HG03442 (cell line): ENCODE results near the gene RNASEL.

Experiments used
- ATAC-seq: cut with Tn5 transposase; IDR thresholded peaks from one replicate; pipeline ENCODE4 v1.9.1; 2021; ENCODE audit warnings: mild to moderate bottlenecking, moderate library complexity; ENCODE audit not compliant: unreplicated experiment

RNASEL gene

GRCh38 chr1:182621906-182622305 lies 32.9 kb upstream of the RNASEL start:
- no peak for ATAC-seq

- ATAC-seq: no peak
These were observed 32.0 kb upstream of the RNASEL start for GRCh38 chr1:182620924-182621585.

GRCh38 chr1:182617734-182618351 lies 28.8 kb upstream of the RNASEL start:
- no peak for ATAC-seq

- no peak for ATAC-seq
These were observed 28.0 kb upstream of the RNASEL start for GRCh38 chr1:182617014-182617429.

GRCh38 chr1:182616130-182617013 lies 27.3 kb upstream of the RNASEL start:
- peak; percentile 69 for ATAC-seq

- ATAC-seq: peak; percentile 15
These were observed 26.5 kb upstream of the RNASEL start for GRCh38 chr1:182615468-182616129.

- ATAC-seq: peak; percentile 27
These were observed 25.9 kb upstream of the RNASEL start for GRCh38 chr1:182614796-182615454.

- no peak for ATAC-seq
These were observed 22.7 kb upstream of the RNASEL start for GRCh38 chr1:182611787-182612186.

DNA sequence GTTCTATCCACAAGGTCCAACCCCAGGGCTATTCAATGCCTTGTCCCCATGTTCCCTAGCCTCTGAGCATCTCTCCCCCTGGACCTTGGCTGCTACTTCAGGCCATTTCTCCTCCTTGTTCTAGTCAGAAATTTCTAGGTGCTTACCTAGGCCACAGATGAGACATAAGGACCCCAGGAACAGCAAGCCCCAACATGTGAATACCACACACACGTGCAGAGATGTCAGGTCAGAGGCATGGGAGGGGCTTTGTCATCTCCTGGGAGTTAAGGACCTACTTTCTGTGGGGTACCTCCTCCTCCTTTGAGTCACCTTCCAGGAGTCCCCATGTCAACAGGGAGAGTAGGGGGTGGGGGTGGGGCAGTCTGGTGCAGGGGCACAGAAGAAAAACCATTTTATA lies 22.3 kb upstream of the RNASEL start:
- no peak for ATAC-seq

- no peak for ATAC-seq
These were observed 21.6 kb upstream of the RNASEL start for GRCh38 chr1:182610606-182611194.

DNA sequence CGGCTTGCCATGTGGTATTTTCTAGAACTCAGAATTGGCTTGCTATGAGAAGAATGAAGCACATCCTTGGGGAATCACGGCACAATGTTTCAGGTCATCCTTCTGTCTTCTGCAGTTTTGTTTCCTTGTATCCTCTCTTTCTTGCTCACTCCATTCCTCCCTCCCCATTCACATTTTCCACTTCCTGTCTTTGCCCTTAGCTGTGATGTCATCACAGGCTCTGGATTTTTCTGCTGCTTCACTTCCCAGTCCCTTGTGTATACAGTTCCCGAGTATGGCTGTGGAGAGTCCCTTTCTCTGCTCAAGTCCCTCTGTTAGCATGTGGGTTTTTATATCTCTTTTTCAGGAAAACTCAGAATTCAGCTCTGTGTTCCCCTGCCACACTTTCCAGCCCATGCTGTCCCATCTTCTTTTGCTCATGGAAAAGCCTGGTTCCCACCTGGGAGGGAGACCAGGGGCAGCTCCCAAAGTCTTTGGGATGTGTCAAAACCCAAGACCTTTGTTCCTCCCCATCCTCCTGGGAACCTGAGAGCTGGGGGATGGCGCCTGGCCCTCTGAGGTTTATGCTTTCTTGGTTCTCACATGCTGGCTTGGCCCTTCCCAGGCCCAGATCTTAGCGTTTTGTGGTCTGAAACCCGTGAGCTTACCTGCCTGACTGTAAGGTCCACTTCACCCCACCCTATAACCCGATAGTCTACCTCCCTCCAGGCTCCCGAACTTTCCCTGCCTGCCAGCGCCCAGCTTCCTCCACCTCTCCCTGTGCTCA lies 20.0 kb upstream of the RNASEL start:
- no peak for ATAC-seq

GRCh38 chr1:182608236-182608635 lies 19.2 kb upstream of the RNASEL start:
- no peak for ATAC-seq

GRCh38 chr1:182607566-182607965 lies 18.5 kb upstream of the RNASEL start:
- ATAC-seq: no peak

- ATAC-seq: peak; percentile 73
These were observed 15.4 kb upstream of the RNASEL start, which contains the start of gene RGS16 for GRCh38 chr1:182604175-182605164. TSS of gene RGS16 (minus strand) at chr1:182604389. CDS start at chr1:182604259, 130 bp downstream.

GRCh38 chr1:182603646-182604174 lies 14.7 kb upstream of the RNASEL start:
- ATAC-seq: no peak

DNA sequence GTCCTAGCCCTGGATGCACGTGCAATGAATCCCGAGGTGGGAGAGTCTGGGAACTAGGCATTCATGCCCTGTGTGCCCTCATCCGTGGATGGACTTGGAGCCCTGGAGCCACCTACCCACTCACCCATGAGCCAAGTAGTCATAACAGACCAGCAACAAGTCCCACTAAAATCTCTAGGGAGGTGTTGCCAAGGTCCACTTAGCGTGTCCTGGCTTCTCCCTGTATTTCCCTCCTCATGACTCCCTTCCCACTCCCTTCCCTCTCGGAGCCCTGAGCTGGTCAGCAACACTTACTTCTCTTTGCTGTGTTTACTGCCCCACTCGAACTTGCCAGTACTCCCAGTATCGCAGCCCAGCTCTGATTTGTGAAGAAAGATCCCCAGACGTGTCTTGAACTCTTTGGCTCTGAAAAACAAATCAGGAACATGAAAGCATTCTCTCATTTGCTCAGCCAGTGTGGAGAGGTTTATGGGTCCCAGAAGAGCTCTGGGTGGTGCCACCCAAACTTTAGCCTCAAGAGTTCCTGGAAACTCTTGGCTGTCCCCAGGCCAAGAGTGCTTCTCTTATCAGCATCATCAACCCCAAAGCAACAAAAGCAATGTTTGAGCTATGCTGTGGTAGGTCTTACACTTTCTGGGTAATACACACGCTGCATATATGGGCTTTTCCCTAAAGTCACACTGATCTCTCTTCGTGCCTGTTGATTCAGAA lies 14.0 kb upstream of the RNASEL start:
- ATAC-seq: no peak

- no peak for ATAC-seq
These were observed 12.9 kb upstream of the RNASEL start for GRCh38 chr1:182601913-182602312.
